Prostate gland (tissue), 2 donors: ENCODE measurements around the gene LAMTOR2. TPM values are rescaled to one million over a fixed set of nuclear protein-coding genes. Genes with fewer than 3 reads are reported as not detected.
"Not testable (repeated sequence)": the region's sequence is repeated elsewhere in the genome, so short reads cannot be mapped to it uniquely, and the experiment has no call there.

Experiments used
- DNase-seq: peaks from one replicate; pipeline ENCODE4 v3.0.0-alpha.2; 2019; ENCODE audit warnings: low spot score
- H3K27ac ChIP-seq, 2 donors: fragments of 200-600 bp; sonication (generic); 2 replicates each; pipeline ENCODE4 v1.5.1; 2017 to 2019
- H3K27me3 ChIP-seq: fragments of 200-600 bp; sonication (generic); replicated peaks from 2 replicates; pipeline ENCODE4 v1.5.1; 2019; ENCODE audit not compliant: insufficient read depth
- H3K36me3 ChIP-seq, 2 donors: fragments of 200-600 bp; sonication (generic); 1 replicate in 1 of 2; 2 replicates in 1 of 2; pipeline versions ENCODE4 v1.5.1 to v1.8.1; 2017 to 2019
- H3K4me1 ChIP-seq: fragments of 200-600 bp; sonication (generic); replicated peaks from 2 replicates; pipeline ENCODE4 v1.5.1; 2019
- H3K4me3 ChIP-seq, 2 donors: fragments of 200-600 bp; sonication (generic); 2 replicates each; pipeline ENCODE4 v1.5.1; 2017 to 2019
- H3K9me3 ChIP-seq: fragments of 200-600 bp; sonication (generic); 2 replicates; pipeline ENCODE4 v1.5.1; 2017
- POLR2A ChIP-seq: fragments of 450-650 bp; IDR thresholded peaks from one replicate; pipeline ENCODE4 v1.6.1; 2016; ENCODE audit warnings: antibody characterized with exemption, mild to moderate bottlenecking
- POLR2AphosphoS5 ChIP-seq: sonication (generic); formaldehyde crosslinking; IDR thresholded peaks from one replicate; pipeline ENCODE4 v1.6.1; 2017; ENCODE audit warnings: antibody characterized with exemption
- WGBS: methylation state at CpG from one replicate; pipeline ENCODE4 v1.1.5; 2018; 5-methylcytosine and 5-hydroxymethylcytosine counted together
- intact Hi-C: fragments of 100-400 bp; cut with DNase I; formaldehyde crosslinking; loops from one replicate; pipeline ENCODE4 v1.14.2; 2022
- total RNA-seq, 2 donors: library from RNA; depleted of rRNA; stranded (reverse); fragments of >200 nt; gene quantifications; one replicate each; pipeline ENCODE4 v1.1.0, GENCODE V29; 2016
- TF ChIP-seq, protein P1 (sequence below), 4 experiments: fragments of 200-600 bp in 2 of 4; fragments of 450-650 bp in 2 of 4; sonication (generic) in 2 of 4; IDR thresholded peaks; 1 replicate in 3 of 4; 2 replicates in 1 of 4; pipeline ENCODE4 v1.5.1; 2016 to 2019; ENCODE audit warnings: antibody characterized with exemption in 4 of 4, mild to moderate bottlenecking in 2 of 4, moderate library complexity in 2 of 4

The LAMTOR2 gene
- total RNA-seq, 2 donors from 2014 or later, result 48.0 to 91.4 TPM

DNA sequence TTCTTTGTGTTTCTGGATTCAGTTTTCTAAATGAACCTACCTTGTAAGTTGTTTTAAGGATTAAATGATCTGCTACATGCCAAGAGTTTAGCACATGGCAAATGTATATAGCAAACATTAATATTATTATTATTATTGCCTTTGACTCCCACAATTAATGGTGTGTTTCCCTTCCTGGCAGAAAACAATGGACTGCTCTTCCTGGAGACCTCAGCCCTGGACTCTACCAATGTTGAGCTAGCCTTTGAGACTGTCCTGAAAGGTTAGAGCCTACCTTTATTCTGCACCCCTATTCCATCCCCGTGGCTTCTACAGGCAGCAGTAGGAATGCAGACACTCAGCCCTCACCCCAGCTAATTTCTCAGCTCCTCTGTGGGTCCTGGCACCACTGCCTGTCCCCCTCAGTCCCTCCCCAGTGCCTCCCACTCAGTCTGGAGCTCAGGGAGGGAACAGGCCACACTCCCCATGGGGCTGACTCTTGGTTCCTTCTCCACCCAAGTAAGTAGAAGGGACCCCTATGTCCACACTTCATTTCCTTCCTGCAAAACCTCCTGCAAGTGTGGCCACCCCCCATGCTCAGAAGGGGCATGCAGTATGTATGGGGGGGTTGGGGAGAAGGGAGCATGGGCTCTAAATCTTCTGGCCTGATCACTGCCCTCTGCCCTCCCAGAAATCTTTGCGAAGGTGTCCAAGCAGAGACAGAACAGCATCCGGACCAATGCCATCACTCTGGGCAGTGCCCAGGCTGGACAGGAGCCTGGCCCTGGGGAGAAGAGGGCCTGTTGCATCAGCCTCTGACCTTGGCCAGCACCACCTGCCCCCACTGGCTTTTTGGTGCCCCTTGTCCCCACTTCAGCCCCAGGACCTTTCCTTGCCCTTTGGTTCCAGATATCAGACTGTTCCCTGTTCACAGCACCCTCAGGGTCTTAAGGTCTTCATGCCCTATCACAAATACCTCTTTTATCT lies 15.2 kb downstream of the LAMTOR2 start:
- WGBS, result 72% methylated on average over 3 of the region's 3 CpGs
- intact Hi-C loops, result no loop called here
- Histone ChIP-seq H3K9me3 (no peaks in the 10 kb centered on the region), H3K27ac (no peak overlapping the region), H3K27me3 (no peaks in the 10 kb centered on the region), H3K36me3 (no peaks in the 10 kb centered on the region), H3K4me1 (no peaks in the 10 kb centered on the region), H3K4me3 (no peak overlapping the region)
- no peak for TF ChIP-seq POLR2A
- no peak for TF ChIP-seq POLR2AphosphoS5
- TF ChIP-seq, protein P1, sequence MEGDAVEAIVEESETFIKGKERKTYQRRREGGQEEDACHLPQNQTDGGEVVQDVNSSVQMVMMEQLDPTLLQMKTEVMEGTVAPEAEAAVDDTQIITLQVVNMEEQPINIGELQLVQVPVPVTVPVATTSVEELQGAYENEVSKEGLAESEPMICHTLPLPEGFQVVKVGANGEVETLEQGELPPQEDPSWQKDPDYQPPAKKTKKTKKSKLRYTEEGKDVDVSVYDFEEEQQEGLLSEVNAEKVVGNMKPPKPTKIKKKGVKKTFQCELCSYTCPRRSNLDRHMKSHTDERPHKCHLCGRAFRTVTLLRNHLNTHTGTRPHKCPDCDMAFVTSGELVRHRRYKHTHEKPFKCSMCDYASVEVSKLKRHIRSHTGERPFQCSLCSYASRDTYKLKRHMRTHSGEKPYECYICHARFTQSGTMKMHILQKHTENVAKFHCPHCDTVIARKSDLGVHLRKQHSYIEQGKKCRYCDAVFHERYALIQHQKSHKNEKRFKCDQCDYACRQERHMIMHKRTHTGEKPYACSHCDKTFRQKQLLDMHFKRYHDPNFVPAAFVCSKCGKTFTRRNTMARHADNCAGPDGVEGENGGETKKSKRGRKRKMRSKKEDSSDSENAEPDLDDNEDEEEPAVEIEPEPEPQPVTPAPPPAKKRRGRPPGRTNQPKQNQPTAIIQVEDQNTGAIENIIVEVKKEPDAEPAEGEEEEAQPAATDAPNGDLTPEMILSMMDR (IDR thresholded peaks at IDR 0.05), result no peak
- DNase-seq, result no peak

DNA sequence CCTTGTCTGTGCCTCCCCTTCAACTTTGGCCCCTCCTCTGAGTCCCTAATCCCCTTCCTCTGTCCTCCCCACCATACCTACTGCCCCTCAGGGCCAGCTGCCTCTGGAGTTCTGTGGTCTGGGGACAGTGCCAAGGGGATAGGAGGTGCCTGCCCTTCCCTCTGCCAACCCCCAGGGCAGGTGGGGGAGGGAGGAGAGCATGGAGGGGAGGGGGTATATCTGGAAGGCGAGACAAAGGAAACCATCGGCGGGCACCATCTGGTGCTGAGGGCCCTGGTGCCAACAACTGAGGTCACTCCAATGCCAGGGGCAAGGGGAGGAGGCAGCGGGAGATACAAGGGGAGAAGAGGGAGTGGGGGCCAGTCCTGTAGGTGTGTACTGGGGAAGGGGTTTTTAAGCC lies 16.0 kb downstream of the LAMTOR2 start:
- Histone ChIP-seq H3K27ac (no peak overlapping the region), H3K4me1 (no peaks in the 10 kb centered on the region), H3K27me3 (no peaks in the 10 kb centered on the region), H3K4me3 (no peak overlapping the region), H3K36me3 (no peaks in the 10 kb centered on the region), H3K9me3 (no peaks in the 10 kb centered on the region)
- 36% methylated on average over 4 of the region's 4 CpGs for WGBS
- intact Hi-C loops, result no loop called here
- no peak for DNase-seq
- no peak for TF ChIP-seq POLR2A

DNA sequence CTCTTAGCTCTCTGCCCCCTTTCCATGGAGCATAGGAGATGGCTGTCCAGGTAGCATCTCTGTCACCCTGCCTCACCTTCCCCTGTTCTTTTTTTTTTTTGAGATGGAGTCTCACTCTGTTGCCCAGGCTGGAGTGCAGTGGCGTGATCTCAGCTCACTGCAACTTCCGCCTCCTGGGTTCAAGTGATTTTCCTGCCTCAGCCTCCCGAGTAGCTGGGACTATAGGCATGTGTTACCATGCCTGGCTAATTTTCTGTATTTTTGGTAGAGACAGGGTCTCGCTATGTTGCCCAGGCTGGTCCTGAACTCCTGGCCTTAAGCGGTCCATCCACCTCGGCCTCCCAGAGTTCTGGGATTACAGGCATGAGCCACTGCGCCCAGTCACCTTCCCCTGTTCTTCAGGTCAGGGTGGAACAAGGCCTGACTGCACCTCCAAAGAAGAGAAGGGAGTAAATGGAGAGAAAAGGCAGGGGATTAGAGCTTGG lies 16.8 kb downstream of the LAMTOR2 start:
- H3K27ac ChIP-seq, H3K4me1 ChIP-seq, H3K36me3 ChIP-seq, H3K27me3 ChIP-seq, intact Hi-C loops, H3K4me3 ChIP-seq, H3K9me3 ChIP-seq, DNase-seq: not testable (repeated sequence)
- 87% methylated on average over 7 of the region's 7 CpGs for WGBS

DNA sequence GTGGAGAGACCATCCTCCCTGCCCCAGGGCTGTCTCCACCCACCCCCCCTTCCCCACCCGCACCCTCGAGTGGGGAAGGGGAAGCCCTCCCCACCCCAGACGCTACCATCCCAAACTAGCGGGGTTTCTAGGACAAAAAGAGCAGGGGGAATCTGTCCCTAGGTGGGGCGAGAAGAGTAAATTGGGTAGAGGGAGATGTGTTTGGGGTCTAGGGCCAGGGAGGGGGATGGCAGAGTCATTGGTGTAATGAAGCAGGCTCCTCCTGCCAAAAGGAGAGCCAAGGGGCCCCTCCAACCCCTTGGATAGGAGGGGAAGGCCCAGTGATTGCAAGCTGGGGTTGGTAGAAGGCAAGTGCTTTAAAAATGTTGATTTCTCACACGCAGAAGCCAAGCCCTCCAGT lies 17.7 kb downstream of the LAMTOR2 start:
- WGBS, result 53% methylated on average over 6 of the region's 6 CpGs
- intact Hi-C loops, result no loop called here

DNA sequence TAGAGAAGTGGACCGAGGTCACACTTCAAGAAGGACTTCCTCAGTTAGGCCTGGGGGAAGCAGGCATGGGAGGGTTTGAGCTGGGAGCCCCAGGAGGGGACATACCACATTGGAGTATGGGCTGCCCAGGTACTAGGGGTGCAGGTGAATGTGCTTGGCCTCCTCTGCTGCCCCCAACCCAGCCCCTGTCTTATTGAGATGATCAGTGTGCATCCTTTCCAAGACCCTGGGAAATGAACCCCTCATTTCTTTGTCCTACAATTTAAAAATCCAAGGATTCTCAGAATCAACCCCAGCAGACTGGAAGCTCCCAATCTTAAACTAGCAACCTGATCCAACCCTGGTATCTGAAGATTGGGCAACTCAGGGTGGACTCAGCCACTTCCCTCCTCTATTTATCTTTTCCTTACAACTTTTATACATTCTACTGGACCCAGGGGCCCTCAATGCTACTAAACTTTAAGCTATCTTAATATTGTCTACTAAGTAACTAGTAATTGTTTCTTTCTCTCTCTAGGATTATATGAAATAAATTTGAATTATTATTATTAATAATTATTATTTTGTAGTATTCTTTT lies 18.6 kb downstream of the LAMTOR2 start:
- Histone ChIP-seq H3K27ac (no peak overlapping the region), H3K27me3 (no peaks in the 10 kb centered on the region), H3K4me1 (no peaks in the 10 kb centered on the region), H3K9me3 (no peaks in the 10 kb centered on the region), H3K36me3 (no peaks in the 10 kb centered on the region), H3K4me3 (no peak overlapping the region)
- WGBS, result 19% methylated on average over 1 of the region's 1 CpG
- DNase-seq, result no peak
- no peak for TF ChIP-seq POLR2A
- no peak for TF ChIP-seq POLR2AphosphoS5
- TF ChIP-seq, protein P1 (IDR thresholded peaks at IDR 0.05), result no peak
- intact Hi-C loops, result no loop called here

More for the DNA sequence above, 17.7 kb downstream of the LAMTOR2 start:
- TF ChIP-seq, protein P1 (IDR thresholded peaks at IDR 0.05), result no peak
- H3K27me3 ChIP-seq, result no peaks in the 10 kb centered on the region
- no peaks in the 10 kb centered on the region for H3K4me1 ChIP-seq
- no peaks in the 10 kb centered on the region for H3K9me3 ChIP-seq
- no peak for DNase-seq
- no peaks in the 10 kb centered on the region for H3K36me3 ChIP-seq
- no peak overlapping the region for H3K4me3 ChIP-seq
- H3K27ac ChIP-seq, result no peak overlapping the region

DNA sequence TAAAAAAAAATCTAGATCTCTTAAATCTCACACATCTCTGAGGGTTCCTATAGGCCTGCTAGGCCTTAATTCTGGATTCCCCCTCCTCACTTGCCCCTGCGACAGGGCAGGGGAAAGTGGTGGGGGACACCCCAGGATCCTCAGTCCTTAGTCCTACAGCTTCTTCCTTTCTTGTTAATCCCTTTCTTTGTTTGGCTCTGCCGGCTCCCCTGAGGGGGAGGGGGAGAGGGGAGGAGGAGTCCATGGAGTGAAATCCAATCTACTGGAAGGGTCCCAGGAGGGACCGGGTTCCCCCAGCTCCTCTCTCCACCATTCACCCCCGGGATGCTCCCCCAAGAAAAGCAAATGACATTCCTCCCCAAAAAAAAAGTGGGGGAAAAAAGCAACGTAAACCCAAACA lies 19.2 kb downstream of the LAMTOR2 start:
- no peak for TF ChIP-seq POLR2AphosphoS5
- TF ChIP-seq, protein P1 (IDR thresholded peaks at IDR 0.05), result no peak
- TF ChIP-seq POLR2A, result no peak
- Histone ChIP-seq H3K4me1 (no peaks in the 10 kb centered on the region), H3K27me3 (no peaks in the 10 kb centered on the region), H3K4me3 (no peak overlapping the region), H3K36me3 (no peaks in the 10 kb centered on the region), H3K27ac (no peak overlapping the region), H3K9me3 (no peaks in the 10 kb centered on the region)
- 35% methylated on average over 5 of the region's 5 CpGs for WGBS
- intact Hi-C loops, result no loop called here
- no peak for DNase-seq
